Activated T-helper 1 cell treated with anti-CD3 and anti-CD28 coated beads, Interleukin-12 subunit alpha, Interleukin-12 subunit beta, Interleukin-2, Interleukin-4 antibody, amounts not matched to agents 30 ng/mL and 10 ng/mL and 1 ng/mL, durations not matched to agents 14 hours and 24 hours and 36 hours (primary cell): ENCODE measurements around the gene APPL2. TPM values are rescaled to one million over a fixed set of nuclear protein-coding genes. Genes with fewer than 3 reads are reported as not detected.

Source experiments
- DNase-seq: peaks from one replicate; pipeline ENCODE4 v3.0.0; 2021; ENCODE audit warnings: low spot score
- H3K27ac Mint-ChIP-seq: one replicate; pipeline ENCODE4 v1.8.0; 2021; ENCODE audit warnings: mild to moderate bottlenecking, mixed read lengths
- H3K27me3 Mint-ChIP-seq: one replicate; pipeline ENCODE4 v1.8.0; 2022; ENCODE audit warnings: mild to moderate bottlenecking, moderate library complexity, mixed read lengths; ENCODE audit not compliant: insufficient read depth
- H3K36me3 Mint-ChIP-seq: one replicate; pipeline ENCODE4 v1.8.0; 2021; ENCODE audit warnings: low read depth, mixed read lengths
- H3K4me1 Mint-ChIP-seq: one replicate; pipeline ENCODE4 v1.8.0; 2021; ENCODE audit warnings: low read depth, mixed read lengths
- H3K4me3 Mint-ChIP-seq: one replicate; pipeline ENCODE4 v1.8.0; 2021; ENCODE audit warnings: mild to moderate bottlenecking, moderate library complexity, mixed read lengths
- H3K9me3 Mint-ChIP-seq: one replicate; pipeline ENCODE4 v1.8.0; 2021; ENCODE audit warnings: mixed read lengths
- intact Hi-C: fragments of 100-400 bp; cut with micrococcal nuclease; formaldehyde crosslinking; loops from one replicate; pipeline ENCODE4 v1.15.1; 2024
- total RNA-seq: library from RNA; stranded (reverse); gene quantifications from 2 replicates; pipeline ENCODE4 v1.2.3, GENCODE V29; 2022

APPL2 gene
- total RNA-seq, 1 donor from 2014 or later = 27.8 TPM

GRCh38 chr12:105245291-105245690 is 9.3 kb upstream of the APPL2 start:
- H3K4me3 Mint-ChIP-seq = no peak overlapping the region
- no peak overlapping the region for H3K27ac Mint-ChIP-seq
- no peaks in the 10 kb centered on the region for H3K36me3 Mint-ChIP-seq
- intact Hi-C loops = no loop called here
- peaks cover 4% of the 10 kb centered on the region for H3K27me3 Mint-ChIP-seq
- no peaks in the 10 kb centered on the region for H3K9me3 Mint-ChIP-seq
- no peaks in the 10 kb centered on the region for H3K4me1 Mint-ChIP-seq
- DNase-seq = no peak

DNA sequence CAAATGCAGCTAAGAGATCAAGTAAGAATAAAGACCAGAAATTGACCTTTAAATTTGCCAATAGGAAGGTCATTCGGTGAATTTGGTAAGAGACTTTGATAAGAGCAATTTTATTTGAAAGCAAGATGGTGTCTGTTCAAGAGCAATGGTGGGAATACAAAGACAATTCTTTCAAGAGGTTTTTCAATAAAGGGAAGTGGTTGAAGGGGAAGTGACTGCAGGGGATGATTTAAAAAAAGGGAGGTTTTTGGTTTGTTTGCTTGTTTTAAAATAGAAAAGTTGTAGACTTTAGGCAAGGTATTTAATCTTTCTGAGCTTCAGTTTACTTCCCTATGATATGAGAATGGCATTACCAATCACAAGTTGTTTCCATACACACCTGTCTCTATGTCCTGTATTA is 4.3 kb upstream of the APPL2 start:
- Mint-ChIP-seq H3K9me3 (no peaks in the 10 kb centered on the region), H3K4me1 (peaks cover 8% of the 10 kb centered on the region), H3K27me3 (peaks cover 7% of the 10 kb centered on the region), H3K36me3 (peaks cover 2% of the 10 kb centered on the region), H3K27ac (no peak overlapping the region), H3K4me3 (no peak overlapping the region)
- intact Hi-C loops = no loop called here
- no peak for DNase-seq

DNA sequence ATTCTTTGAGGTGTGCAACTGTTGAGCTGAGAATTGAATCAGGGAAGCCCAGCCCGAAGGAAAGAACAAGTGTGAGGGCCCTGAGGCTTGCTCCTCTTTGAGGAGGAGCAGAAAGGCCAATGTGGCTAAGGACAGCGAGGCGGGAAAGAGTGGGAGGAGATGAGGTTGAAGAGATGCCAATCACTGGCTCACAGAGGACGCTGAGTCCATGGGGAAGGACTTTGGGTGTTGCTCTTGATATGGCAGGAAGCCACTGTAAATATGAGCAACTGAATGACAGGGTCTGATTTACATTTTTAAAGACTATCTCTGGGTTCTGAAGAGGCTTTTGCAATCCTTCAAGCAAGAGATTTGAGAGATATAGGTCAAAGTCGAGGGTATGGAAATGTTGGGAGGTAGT is 3.3 kb upstream of the APPL2 start:
- H3K4me1 Mint-ChIP-seq = peaks cover 17% of the 10 kb centered on the region
- H3K27me3 Mint-ChIP-seq = peaks cover 6% of the 10 kb centered on the region
- no peak overlapping the region for H3K27ac Mint-ChIP-seq
- no peak overlapping the region for H3K4me3 Mint-ChIP-seq
- intact Hi-C loops = loop anchor here (5.0 kb wide), 2 partner anchors 1022 to 1118 kb away; partner anchors contain the start of genes POLR3B and TXNRD1
- no peaks in the 10 kb centered on the region for H3K9me3 Mint-ChIP-seq
- DNase-seq = no peak
- peaks cover 2% of the 10 kb centered on the region for H3K36me3 Mint-ChIP-seq

DNA sequence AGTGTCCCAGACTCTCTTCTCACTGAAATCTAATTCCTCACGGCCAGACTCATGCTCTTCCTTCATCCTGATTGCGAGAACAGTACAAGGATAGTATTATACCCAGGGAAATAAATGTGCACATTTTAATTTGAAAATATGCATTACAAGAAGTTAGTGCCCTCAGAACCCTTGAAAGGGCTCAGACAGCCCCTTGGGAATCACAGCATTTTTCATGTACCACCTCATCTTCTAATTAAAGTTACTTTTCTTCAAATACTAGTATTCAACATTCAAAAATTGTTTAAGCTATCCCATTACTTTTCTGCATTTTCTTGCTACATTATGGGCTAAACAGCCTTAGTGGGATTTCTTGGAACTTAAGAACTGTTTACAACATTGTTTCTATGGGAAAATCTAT is 1.7 kb upstream of the APPL2 start:
- no peak for DNase-seq
- Mint-ChIP-seq H3K4me3 (no peak overlapping the region), H3K4me1 (peaks cover 32% of the 10 kb centered on the region), H3K9me3 (no peaks in the 10 kb centered on the region), H3K27me3 (peaks cover 6% of the 10 kb centered on the region), H3K36me3 (peaks cover 6% of the 10 kb centered on the region), H3K27ac (no peak overlapping the region)
- intact Hi-C loops = loop anchor here (2.0 to 5.0 kb wide), 3 partner anchors 39 to 1120 kb away; partner anchors contain the start of genes POLR3B and TXNRD1

GRCh38 chr12:105235281-105235731 is 668 bp downstream of the APPL2 start:
- intact Hi-C loops = loop anchor here (2.0 to 5.0 kb wide), 4 partner anchors 127 to 1122 kb away; partner anchors contain the start of genes POLR3B, TCP11L2 and TXNRD1
- Mint-ChIP-seq H3K36me3 (peaks cover 16% of the 10 kb centered on the region), H3K9me3 (no peaks in the 10 kb centered on the region), H3K27ac (peak overlapping the region; percentile 77), H3K4me1 (peaks cover 37% of the 10 kb centered on the region), H3K4me3 (peak overlapping the region; percentile 91), H3K27me3 (peaks cover 3% of the 10 kb centered on the region)
- DNase-seq = no peak

DNA sequence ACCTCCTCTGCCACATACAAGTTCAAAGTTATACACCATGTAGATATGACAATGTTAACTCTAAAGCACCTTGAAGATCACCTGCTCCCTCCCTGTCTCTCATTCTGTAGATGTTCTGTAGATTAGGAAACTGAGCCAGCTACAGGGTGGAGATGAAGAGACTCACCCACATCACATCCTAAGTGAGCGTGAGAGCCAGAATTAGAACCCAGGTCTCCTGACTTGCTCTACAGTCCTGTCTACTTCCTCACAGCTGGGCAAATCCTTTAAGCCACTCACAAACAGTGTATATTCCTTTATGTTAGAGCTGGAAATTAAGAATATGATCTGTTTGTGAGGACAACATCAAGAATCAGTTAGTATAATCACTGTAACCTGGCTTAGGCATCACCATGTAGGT is 1.8 kb downstream of the APPL2 start:
- intact Hi-C loops = loop anchor here (2.0 kb wide), 2 partner anchors 125 to 1069 kb away; partner anchors contain the start of gene TCP11L2
- no peak for DNase-seq
- peaks cover 18% of the 10 kb centered on the region for H3K36me3 Mint-ChIP-seq
- peaks cover 3% of the 10 kb centered on the region for H3K27me3 Mint-ChIP-seq
- peak overlapping the region; percentile 91 for H3K4me3 Mint-ChIP-seq
- no peak overlapping the region for H3K27ac Mint-ChIP-seq
- no peaks in the 10 kb centered on the region for H3K9me3 Mint-ChIP-seq
- peaks cover 47% of the 10 kb centered on the region for H3K4me1 Mint-ChIP-seq

DNA sequence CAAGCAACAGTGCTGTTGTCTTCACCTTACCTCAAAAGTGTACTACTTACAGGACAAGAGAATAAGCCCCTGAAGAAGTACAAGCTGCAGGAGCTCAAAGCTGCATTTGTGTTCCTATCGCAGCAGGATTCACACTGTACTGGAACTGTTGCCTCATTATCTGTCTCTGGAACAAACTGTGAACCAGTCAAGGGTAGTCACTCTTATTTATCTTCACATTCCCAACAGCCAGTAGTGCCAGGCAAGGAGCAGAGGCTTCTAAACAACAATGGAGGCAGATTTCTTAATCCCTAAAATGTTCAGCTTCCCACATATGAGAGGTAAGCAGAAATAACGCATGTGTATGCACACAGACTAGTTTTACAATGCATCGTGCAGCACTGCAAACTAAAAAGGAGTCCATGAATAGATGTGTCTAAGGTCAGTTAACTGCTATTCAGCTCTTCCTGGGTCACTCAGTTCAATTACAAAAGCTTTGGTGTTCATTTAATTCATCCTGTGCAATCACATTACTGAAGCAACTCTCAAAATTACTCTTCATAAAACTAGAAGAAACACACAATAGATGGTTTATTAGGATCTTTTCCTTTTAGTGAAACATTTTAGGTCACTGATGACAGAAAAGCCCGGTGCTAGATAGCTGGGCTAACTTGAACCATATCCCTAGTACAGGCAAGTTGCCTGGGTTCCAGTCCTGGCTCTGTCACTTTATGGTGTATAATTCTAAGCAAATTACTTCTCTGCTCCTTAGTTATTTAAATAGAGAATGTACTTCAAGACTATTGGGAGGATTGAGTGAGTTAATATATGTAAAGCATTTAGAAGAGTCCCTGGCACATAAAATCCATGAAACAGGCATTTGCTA is 2.7 kb downstream of the APPL2 start:
- Mint-ChIP-seq H3K4me1 (peaks cover 56% of the 10 kb centered on the region), H3K9me3 (no peaks in the 10 kb centered on the region), H3K27me3 (peaks cover 3% of the 10 kb centered on the region), H3K27ac (no peak overlapping the region), H3K36me3 (peaks cover 25% of the 10 kb centered on the region), H3K4me3 (no peak overlapping the region)
- intact Hi-C loops = no loop called here
- no peak for DNase-seq

- DNase-seq = no peak
- H3K4me1 Mint-ChIP-seq = peaks cover 68% of the 10 kb centered on the region
- no peaks in the 10 kb centered on the region for H3K9me3 Mint-ChIP-seq
- no peaks in the 10 kb centered on the region for H3K27me3 Mint-ChIP-seq
- intact Hi-C loops = no loop called here
- peaks cover 31% of the 10 kb centered on the region for H3K36me3 Mint-ChIP-seq
- H3K4me3 Mint-ChIP-seq = no peak overlapping the region
- H3K27ac Mint-ChIP-seq = no peak overlapping the region
Observed at GRCh38 chr12:105231396-105231795, 4.6 kb downstream of the APPL2 start.

DNA sequence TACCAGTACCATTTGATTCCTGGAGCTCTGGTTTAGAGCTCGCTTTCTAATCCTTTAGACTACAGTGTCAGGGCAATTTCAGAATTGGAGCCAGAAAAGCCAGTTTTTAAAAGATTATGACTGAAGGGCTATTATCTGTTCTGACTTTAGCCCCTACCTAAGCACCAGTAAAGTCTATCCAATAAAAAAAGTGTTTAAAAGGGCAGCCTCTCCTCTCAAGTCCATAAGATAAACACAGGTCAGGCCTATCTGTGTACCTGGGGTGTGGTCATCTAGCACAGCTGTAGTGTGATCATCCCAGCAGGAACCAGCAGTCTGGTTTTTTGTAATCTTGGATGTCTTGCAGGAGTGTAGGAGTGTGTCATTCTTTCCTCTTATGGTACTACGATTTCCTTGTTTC is 6.6 kb downstream of the APPL2 start:
- H3K4me3 Mint-ChIP-seq = no peak overlapping the region
- H3K9me3 Mint-ChIP-seq = no peaks in the 10 kb centered on the region
- no peak for DNase-seq
- no peaks in the 10 kb centered on the region for H3K27me3 Mint-ChIP-seq
- H3K27ac Mint-ChIP-seq = no peak overlapping the region
- H3K4me1 Mint-ChIP-seq = peaks cover 76% of the 10 kb centered on the region
- H3K36me3 Mint-ChIP-seq = peaks cover 46% of the 10 kb centered on the region
- intact Hi-C loops = loop anchor here (2.0 to 5.0 kb wide), 5 partner anchors 25 to 1262 kb away; partner anchors contain the start of gene TDG

DNA sequence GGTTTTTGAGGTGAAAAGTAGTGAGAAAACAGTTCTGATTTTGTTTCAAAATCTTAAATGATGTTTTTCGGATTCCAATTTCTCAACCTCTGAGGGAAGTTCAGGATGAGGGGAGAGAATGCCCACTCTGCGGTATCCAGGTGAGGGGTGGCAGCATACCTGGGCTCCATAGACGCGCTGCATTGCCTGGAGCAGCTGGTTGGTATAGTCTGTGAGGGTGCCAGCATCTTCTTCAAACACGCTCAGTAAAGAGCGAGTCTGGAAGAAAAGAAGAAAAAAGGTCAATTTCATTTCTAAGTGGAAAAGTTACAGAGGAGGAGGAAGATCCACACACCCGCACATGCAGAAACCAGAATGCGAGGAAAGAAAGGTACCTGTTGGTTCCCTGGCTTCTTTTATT is 7.0 kb downstream of the APPL2 start:
- no peaks in the 10 kb centered on the region for H3K27me3 Mint-ChIP-seq
- peaks cover 72% of the 10 kb centered on the region for H3K4me1 Mint-ChIP-seq
- H3K4me3 Mint-ChIP-seq = peak overlapping the region; percentile 56
- no peaks in the 10 kb centered on the region for H3K9me3 Mint-ChIP-seq
- peaks cover 47% of the 10 kb centered on the region for H3K36me3 Mint-ChIP-seq
- no peak for DNase-seq
- peak overlapping the region; percentile 81 for H3K27ac Mint-ChIP-seq
- intact Hi-C loops = loop anchor here (1.0 to 5.0 kb wide), 6 partner anchors 7 to 1262 kb away; partner anchors contain the start of genes APPL2 and TDG

DNA sequence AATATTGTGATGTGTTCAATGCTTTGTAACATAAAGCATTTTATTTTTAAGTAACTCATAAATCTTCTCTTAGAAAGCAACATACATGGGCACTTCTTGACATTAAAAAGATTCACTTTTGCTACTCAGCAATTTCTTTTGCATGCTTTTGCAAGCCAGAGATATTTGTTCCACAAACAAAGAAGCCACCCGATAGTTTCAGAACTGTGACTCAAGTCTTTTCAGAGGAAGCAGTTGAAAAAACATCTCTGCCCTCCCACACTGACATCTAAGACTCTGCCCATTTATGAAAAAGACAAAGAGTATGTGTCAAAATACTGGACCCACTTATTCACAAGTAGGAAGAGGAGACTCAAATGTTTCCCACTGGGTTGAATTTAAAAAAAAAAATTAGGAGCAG is 7.5 kb downstream of the APPL2 start:
- H3K36me3 Mint-ChIP-seq = peaks cover 49% of the 10 kb centered on the region
- peaks cover 68% of the 10 kb centered on the region for H3K4me1 Mint-ChIP-seq
- peak; percentile 5 for DNase-seq
- intact Hi-C loops = loop anchor here (1.0 to 5.0 kb wide), 6 partner anchors 8 to 1261 kb away; partner anchors contain the start of genes APPL2 and TDG
- peak overlapping the region; percentile 56 for H3K4me3 Mint-ChIP-seq
- no peaks in the 10 kb centered on the region for H3K27me3 Mint-ChIP-seq
- H3K9me3 Mint-ChIP-seq = no peaks in the 10 kb centered on the region
- H3K27ac Mint-ChIP-seq = peak overlapping the region; percentile 81

GRCh38 chr12:105227879-105228278 is 8.1 kb downstream of the APPL2 start:
- Mint-ChIP-seq H3K27ac (peak overlapping the region; percentile 14), H3K9me3 (no peaks in the 10 kb centered on the region), H3K4me3 (peak overlapping the region; percentile 13), H3K4me1 (peaks cover 66% of the 10 kb centered on the region), H3K27me3 (no peaks in the 10 kb centered on the region), H3K36me3 (peaks cover 50% of the 10 kb centered on the region)
- no peak for DNase-seq
- intact Hi-C loops = loop anchor here (1.0 to 5.0 kb wide), 6 partner anchors 8 to 1261 kb away; partner anchors contain the start of genes APPL2 and TDG

DNA sequence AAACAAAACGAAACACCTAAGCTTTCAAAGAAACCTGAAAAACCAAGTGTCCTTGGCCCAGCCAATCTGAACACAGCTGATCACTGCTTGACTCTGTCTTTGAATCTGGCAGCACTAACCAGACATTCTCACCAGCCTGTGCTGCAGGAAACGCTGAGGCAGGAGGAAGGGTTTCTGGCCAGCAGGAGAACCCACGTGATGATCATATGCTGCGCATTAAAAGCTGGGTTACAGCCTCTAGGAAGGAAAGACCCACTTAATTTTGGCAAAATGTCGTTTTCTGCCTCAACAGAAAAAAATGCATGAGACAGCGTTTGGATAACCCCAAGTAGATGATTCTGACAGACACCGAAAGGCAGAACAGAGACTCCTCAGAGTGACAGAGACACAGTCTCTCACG is 9.8 kb downstream of the APPL2 start:
- peak; percentile 24 for DNase-seq
- intact Hi-C loops = loop anchor here (5.0 kb wide), 3 partner anchors 529 to 1259 kb away; partner anchors contain the start of gene TDG
- Mint-ChIP-seq H3K36me3 (peaks cover 59% of the 10 kb centered on the region), H3K27me3 (no peaks in the 10 kb centered on the region), H3K27ac (no peak overlapping the region), H3K4me1 (peaks cover 71% of the 10 kb centered on the region), H3K9me3 (no peaks in the 10 kb centered on the region), H3K4me3 (peak overlapping the region; percentile 43)
